ENCODE measurements around the gene PPIF.

- TF ChIP-seq MAX (IDR thresholded peaks at IDR 0.05; ENCODE audit: insufficient read depth, insufficient read length) (no peak), CTCF (IDR thresholded peaks at IDR 0.05; ENCODE audit: extremely low read depth in 1 of 2, insufficient read depth in 1 of 2, low read depth in 1 of 2, low read length in 2 of 2) (no peak), POLR2A (IDR thresholded peaks at IDR 0.05; ENCODE audit: low read depth, low read length) (no peak), EZH2 (IDR thresholded peaks at IDR 0.05; ENCODE audit: borderline replicate concordance, low read depth, low read length, severe bottlenecking) (no peak)
Observed at GRCh38 chr10:79378647-79379511, 31.6 kb downstream of the PPIF start.
